GM12878 (cell line): Measurements from ENCODE around the gene CNDP2. TPM values are rescaled to one million over a fixed set of nuclear protein-coding genes. Genes with fewer than 3 reads are reported as not detected.

Experiments used
- ATAC-seq: fragments of 200-7000 bp; cut with Tn5 transposase; 3 replicates; pipeline ENCODE4 v1.9.1; 2020; ENCODE audit warnings: mild to moderate bottlenecking, moderate library complexity
- BruUV-seq: library from RNA; stranded (reverse); fragments of 400-500 nt; replicated peaks from 2 replicates; lab custom pipeline; 2021; lab: Mats Ljungman, UMichigan
- CTCF ChIA-PET: fragments of 300-600 bp; sonication (Branson Sonifier 250); formaldehyde crosslinking; extraction: SDS; loops from one replicate; lab custom pipeline; 2021; ENCODE audit warnings: inconsistent platforms; lab: Yijun Ruan, JAX
- POLR2A ChIA-PET: fragments of 350-600 bp; formaldehyde crosslinking; extraction: SDS; loops from one replicate; lab custom pipeline; 2021; ENCODE audit warnings: inconsistent platforms; lab: Charles Lee
- RAD21 ChIA-PET: fragments of 300-600 bp; sonication (Branson Sonifier 250); formaldehyde crosslinking; loops from one replicate; lab custom pipeline; 2023; ENCODE audit warnings: antibody characterized with exemption; ENCODE audit not compliant: unreplicated experiment; lab: Charles Lee
- SMC1A ChIA-PET: fragments of 300-600 bp; sonication (Branson Sonifier 250); formaldehyde crosslinking; loops from one replicate; lab custom pipeline; 2023; ENCODE audit not compliant: unreplicated experiment, uncharacterized antibody; lab: Charles Lee
- DNase-seq: peaks from one replicate; pipeline ENCODE4 v3.0.0-alpha.2; 2011; ENCODE audit warnings: low read depth, low spot score
- FAIRE-seq: peaks from 3 replicates; lab custom pipeline; 2011; peaks lifted over from hg19 to GRCh38; lab: Jason Lieb, UNC
- H2AFZ ChIP-seq: 2 replicates; pipeline ENCODE4 v1.6.0; 2011; ENCODE audit warnings: low read depth, low read length, control low read depth; ENCODE audit not compliant: control insufficient read depth
- H3K27ac ChIP-seq: 2 replicates; pipeline ENCODE4 v1.5.1; 2011; ENCODE audit warnings: control low read depth; ENCODE audit not compliant: control insufficient read depth, insufficient read depth
- H3K27me3 ChIP-seq, 2 experiments: replicated peaks in 1 of 2; 2 replicates each; pipeline versions ENCODE4 v1.6.0 to v1.6.1; 2011; ENCODE audit warnings: low read length in 1 of 2; ENCODE audit not compliant: control insufficient read depth in 2 of 2, insufficient read depth in 2 of 2
- H3K36me3 ChIP-seq, 2 experiments: 2 replicates each; pipeline ENCODE4 v1.5.1; 2011; ENCODE audit warnings: low read length in 1 of 2; ENCODE audit not compliant: control insufficient read depth in 2 of 2, insufficient read depth in 2 of 2
- H3K4me1 ChIP-seq: 2 replicates; pipeline ENCODE4 v1.6.1; 2011; ENCODE audit warnings: mild to moderate bottlenecking, low read length, moderate library complexity, mixed read lengths; ENCODE audit not compliant: control insufficient read depth, insufficient read depth
- H3K4me2 ChIP-seq: 2 replicates; pipeline ENCODE4 v1.6.0; 2011; ENCODE audit warnings: control low read depth; ENCODE audit not compliant: control insufficient read depth, insufficient read depth
- H3K4me3 ChIP-seq: fragments of 200-600 bp; sonication (generic); 2 replicates; pipeline ENCODE4 v1.5.1; 2016
- H3K79me2 ChIP-seq: 2 replicates; pipeline ENCODE4 v1.6.0; 2011; ENCODE audit warnings: low read length; ENCODE audit not compliant: control insufficient read depth, insufficient read depth
- H3K9ac ChIP-seq: 2 replicates; pipeline ENCODE4 v1.8.0; 2011; ENCODE audit warnings: low read length, control low read depth, mixed read lengths; ENCODE audit not compliant: control insufficient read depth, insufficient read depth
- H3K9me3 ChIP-seq: replicated peaks from 3 replicates; pipeline ENCODE4 v1.5.1; 2011; ENCODE audit warnings: mild to moderate bottlenecking, low read length; ENCODE audit not compliant: control insufficient read depth, insufficient read depth
- H4K20me1 ChIP-seq: 2 replicates; pipeline ENCODE4 v1.6.0; 2011; ENCODE audit not compliant: control insufficient read depth, insufficient read depth
- BACH1 ChIP-seq: fragments of 450-650 bp; IDR thresholded peaks from 2 replicates; pipeline ENCODE4 v1.6.1; 2017; ENCODE audit warnings: mild to moderate bottlenecking, borderline replicate concordance
- BHLHE40 ChIP-seq, 2 experiments: fragments of 450-650 bp in 1 of 2; IDR thresholded peaks; 2 replicates each; pipeline ENCODE4 v1.6.1; 2011 to 2017; ENCODE audit warnings: low read depth in 2 of 2, borderline replicate concordance in 1 of 2, improper control_type of control experiment in 1 of 2, low read length in 1 of 2, mild to moderate bottlenecking in 1 of 2
- CEBPB ChIP-seq, 2 experiments: fragments of 150-350 bp in 1 of 2; IDR thresholded peaks; 2 replicates each; pipeline ENCODE4 v1.6.1; 2012 to 2014; ENCODE audit warnings: low read depth in 2 of 2, low read length in 2 of 2, borderline replicate concordance in 1 of 2, inconsistent platforms in 1 of 2
- CHD2 ChIP-seq: IDR thresholded peaks from 2 replicates; pipeline ENCODE4 v1.6.1; 2011; ENCODE audit warnings: low read depth, low read length, improper control_type of control experiment, borderline replicate concordance
- CREB1 ChIP-seq: IDR thresholded peaks from 2 replicates; pipeline ENCODE4 v1.6.1; 2012; ENCODE audit warnings: low read depth, mild to moderate bottlenecking, inconsistent platforms
- EP300 ChIP-seq, 2 experiments: fragments of 150-350 bp in 1 of 2; IDR thresholded peaks; 2 replicates each; pipeline ENCODE4 v1.6.1; 2011 to 2012; ENCODE audit warnings: low read depth in 2 of 2, low read length in 2 of 2, borderline replicate concordance in 1 of 2, improper control_type of control experiment in 1 of 2, inconsistent platforms in 1 of 2; ENCODE audit not compliant: control insufficient read depth in 1 of 2
- JUND ChIP-seq: IDR thresholded peaks from 2 replicates; pipeline ENCODE4 v1.6.1; 2012; ENCODE audit warnings: low read depth, mild to moderate bottlenecking, low read length, improper control_type of control experiment, moderate library complexity
- MAX ChIP-seq: IDR thresholded peaks from 2 replicates; pipeline ENCODE4 v1.6.1; 2012; ENCODE audit warnings: low read depth, low read length, improper control_type of control experiment
- NR2C2 ChIP-seq: IDR thresholded peaks from 2 replicates; pipeline ENCODE4 v1.6.1; 2011; ENCODE audit warnings: borderline replicate concordance, low read depth; ENCODE audit not compliant: control insufficient read depth, insufficient read length
- POLR2A ChIP-seq: IDR thresholded peaks from 2 replicates; pipeline ENCODE4 v1.6.1; 2011; ENCODE audit warnings: low read depth, mild to moderate bottlenecking, low read length
- WGBS: methylation state at CpG from one replicate; pipeline ENCODE4 v1.1.6; 2016; ENCODE audit warnings: low lambda C conversion rate; ENCODE audit not compliant: insufficient replicate concordance, insufficient coverage; ENCODE audit errors: missing lambda C conversion rate; 5-methylcytosine and 5-hydroxymethylcytosine counted together
- in situ Hi-C: fragments of 300-500 bp; cut with MboI; formaldehyde crosslinking; loops from 9 replicates; pipeline ENCODE4 v1.14.3; 2018; ENCODE audit warnings: mixed read lengths
- intact Hi-C: fragments of 100-400 bp; cut with micrococcal nuclease; formaldehyde crosslinking; loops from one replicate; pipeline ENCODE4 v1.14.2; 2022; ENCODE audit not compliant: unreplicated experiment
- polyA plus RNA-seq, 11 experiments: library from polyadenylated mRNA; depleted of rRNA in 4 of 11; unstranded in 6 of 11; stranded (reverse) in 5 of 11; fragments of >200 nt; fragmentation: Nextera tagmentation in 4 of 11; fragmentation: Illumina TruSeq in 1 of 11; extraction: Ambion mirVana in 4 of 11; extraction: Trizol in 1 of 11; gene quantifications; 1 replicate in 1 of 11; 2 replicates in 10 of 11; pipeline versions ENCODE4 v1.2.1 to v1.2.3, GENCODE V29; 2011 to 2016; ENCODE audit warnings: inconsistent platforms in 2 of 11, missing spikeins in 2 of 11, low read depth in 1 of 11
- total RNA-seq, 4 experiments: library from RNA; depleted of rRNA in 3 of 4; stranded (reverse); fragments of >200 nt in 3 of 4; fragmentation: Illumina TruSeq in 1 of 4; extraction: Trizol in 1 of 4; gene quantifications; 2 replicates each; pipeline versions ENCODE4 v1.2.1 to v1.2.3, GENCODE V29; 2013 to 2021
- TF ChIP-seq, protein P1 (sequence below): fragments of 450-650 bp; formaldehyde crosslinking; IDR thresholded peaks from 2 replicates; pipeline ENCODE4 v1.4.0; 2022; ENCODE audit warnings: mild to moderate bottlenecking, moderate library complexity

Gene CNDP2
- total and polyA plus RNA-seq, 10 of the 15 experiments (the other 5 are each of a cell fraction or from before 2014, with no cell fraction given): 63.5 to 213 (median 158) TPM

DNA sequence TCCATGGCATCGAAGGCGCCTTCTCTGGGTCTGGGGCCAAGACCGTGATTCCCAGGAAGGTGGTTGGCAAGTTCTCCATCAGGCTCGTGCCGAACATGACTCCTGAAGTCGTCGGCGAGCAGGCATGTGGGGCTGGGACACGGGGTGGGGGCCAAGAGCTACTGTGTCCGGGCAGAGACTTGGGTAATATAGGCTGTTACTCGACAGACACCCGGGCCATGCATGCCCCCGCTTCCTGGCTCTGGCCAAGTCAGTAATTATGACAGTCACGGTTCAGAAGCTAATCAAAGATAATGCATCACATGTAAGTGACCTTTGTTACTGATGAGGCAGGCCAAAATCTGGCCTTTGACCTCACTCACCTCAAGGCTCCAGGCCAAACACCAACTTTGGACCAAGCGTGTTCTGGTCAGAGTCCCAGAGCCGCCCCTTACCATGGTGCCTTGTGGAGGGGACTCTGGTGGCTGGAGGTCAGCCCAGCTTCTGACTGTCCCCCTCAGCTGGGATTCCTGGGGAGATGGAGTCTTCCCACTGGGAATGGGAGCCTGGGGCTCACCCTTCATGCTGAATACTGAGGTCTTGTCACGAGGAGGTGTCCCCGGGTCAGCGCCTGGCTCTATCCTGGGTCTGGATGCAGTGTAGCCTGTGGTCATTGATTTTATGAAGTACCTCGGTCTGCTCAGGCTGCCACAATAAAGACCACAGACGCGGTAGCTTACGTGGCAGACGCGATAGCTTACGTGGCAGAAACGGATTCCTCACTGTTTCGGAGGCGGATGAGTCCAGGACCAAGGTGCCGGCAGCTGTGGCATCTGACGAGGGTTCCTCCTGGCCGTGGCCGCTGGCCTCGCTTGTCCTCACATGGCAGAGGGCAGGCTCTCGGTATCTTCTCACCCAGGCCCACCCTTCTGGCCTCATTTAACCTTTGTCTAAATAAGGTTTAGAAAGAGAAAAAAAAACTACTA lies 20.4 kb downstream of the CNDP2 start:
- 97% methylated on average over 35 of the region's 35 CpGs for WGBS
- RAD21 ChIA-PET: no interaction called here
- Histone ChIP-seq H3K9ac (no peak overlapping the region), H4K20me1 (no peaks in the 10 kb centered on the region; the same call in 1 of the 2 replicates), H3K4me1 (no peaks in the 10 kb centered on the region), H3K36me3 (peaks cover 46 to 56% of the 10 kb centered on the region in 2 experiments), H3K4me3 (no peak overlapping the region), H3K27me3 (no peaks in the 10 kb centered on the region), H3K9me3 (no peaks in the 10 kb centered on the region), H2AFZ (no peak overlapping the region), H3K4me2 (no peak overlapping the region), H3K79me2 (no peaks in the 10 kb centered on the region), H3K27ac (no peak overlapping the region)
- SMC1A ChIA-PET: interaction anchor here (0.5 kb wide), 1 partner anchor 602 kb away, joined by 3 read pairs; no protein-coding TSS in a partner anchor
- no peak for FAIRE-seq
- intact Hi-C loops: no loop called here
- no peak for ATAC-seq
- POLR2A ChIA-PET: no interaction called here
- in situ Hi-C loops: no loop called here
- CTCF ChIA-PET: no interaction called here
- DNase-seq: no peak
- TF ChIP-seq POLR2A (peak; percentile 40; the same call in 1 of the 2 replicates), BACH1 (no peak), EP300 (IDR thresholded peaks at IDR 0.05; ENCODE audit: borderline replicate concordance in 1 of 2, control insufficient read depth in 1 of 2, low read depth in 2 of 2, low read length in 2 of 2) (no peak)
- no TSS peak for BruUV-seq

- Histone ChIP-seq H3K27ac (no peak overlapping the region), H2AFZ (no peak overlapping the region), H3K36me3 (peaks cover 43 to 50% of the 10 kb centered on the region in 2 experiments), H4K20me1 (no peaks in the 10 kb centered on the region; the same call in 1 of the 2 replicates), H3K27me3 (no peaks in the 10 kb centered on the region), H3K4me2 (no peak overlapping the region), H3K9ac (no peak overlapping the region), H3K79me2 (no peaks in the 10 kb centered on the region), H3K4me3 (no peak overlapping the region), H3K4me1 (no peaks in the 10 kb centered on the region), H3K9me3 (no peaks in the 10 kb centered on the region)
- DNase-seq: no peak
- ChIA-PET SMC1A (interaction anchor here (0.5 to 1.3 kb wide), 2 partner anchors 260 to 601 kb away, joined by 3 read pairs; no protein-coding TSS in a partner anchor), CTCF (no interaction called here), RAD21 (no interaction called here), POLR2A (no interaction called here)
- in situ Hi-C loops: no loop called here
- no peak for FAIRE-seq
- WGBS: 93% methylated on average over 15 of the region's 15 CpGs
- BruUV-seq: no TSS peak
- no peak for ATAC-seq
- intact Hi-C loops: no loop called here
- TF ChIP-seq NR2C2 (no peak), JUND (no peak), MAX (no peak), CEBPB (IDR thresholded peaks at IDR 0.05; ENCODE audit: borderline replicate concordance in 1 of 2, low read depth in 2 of 2, low read length in 2 of 2) (no peak), BHLHE40 (IDR thresholded peaks at IDR 0.05; ENCODE audit: borderline replicate concordance in 1 of 2, low read depth in 2 of 2, low read length in 1 of 2) (no peak), CHD2 (no peak), CREB1 (no peak)
- TF ChIP-seq, protein P1, sequence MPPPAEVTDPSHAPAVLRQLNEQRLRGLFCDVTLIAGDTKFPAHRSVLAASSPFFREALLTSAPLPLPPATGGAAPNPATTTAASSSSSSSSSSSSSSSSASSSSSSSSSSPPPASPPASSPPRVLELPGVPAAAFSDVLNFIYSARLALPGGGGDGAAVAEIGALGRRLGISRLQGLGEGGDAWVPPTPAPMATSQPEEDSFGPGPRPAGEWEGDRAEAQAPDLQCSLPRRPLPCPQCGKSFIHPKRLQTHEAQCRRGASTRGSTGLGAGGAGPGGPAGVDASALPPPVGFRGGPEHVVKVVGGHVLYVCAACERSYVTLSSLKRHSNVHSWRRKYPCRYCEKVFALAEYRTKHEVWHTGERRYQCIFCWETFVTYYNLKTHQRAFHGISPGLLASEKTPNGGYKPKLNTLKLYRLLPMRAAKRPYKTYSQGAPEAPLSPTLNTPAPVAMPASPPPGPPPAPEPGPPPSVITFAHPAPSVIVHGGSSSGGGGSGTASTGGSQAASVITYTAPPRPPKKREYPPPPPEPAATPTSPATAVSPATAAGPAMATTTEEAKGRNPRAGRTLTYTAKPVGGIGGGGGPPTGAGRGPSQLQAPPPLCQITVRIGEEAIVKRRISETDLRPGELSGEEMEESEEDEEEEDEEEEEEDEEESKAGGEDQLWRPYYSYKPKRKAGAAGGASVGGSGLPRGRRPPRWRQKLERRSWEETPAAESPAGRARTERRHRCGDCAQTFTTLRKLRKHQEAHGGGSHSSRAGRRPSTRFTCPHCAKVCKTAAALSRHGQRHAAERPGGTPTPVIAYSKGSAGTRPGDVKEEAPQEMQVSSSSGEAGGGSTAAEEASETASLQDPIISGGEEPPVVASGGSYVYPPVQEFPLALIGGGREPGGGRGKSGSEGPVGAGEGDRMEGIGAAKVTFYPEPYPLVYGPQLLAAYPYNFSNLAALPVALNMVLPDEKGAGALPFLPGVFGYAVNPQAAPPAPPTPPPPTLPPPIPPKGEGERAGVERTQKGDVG (CRISPR knock-in tag): no peak
Measured at GRCh38 chr18:74517236-74517630, 21.1 kb downstream of the CNDP2 start.
